Keratinocyte (primary cell): ENCODE results near the gene LDLRAD2.

ENCODE experiments used
- CTCF ChIP-seq, 3 experiments: IDR thresholded peaks in 1 of 3; conservative IDR thresholded peaks in 1 of 3; optimal IDR thresholded peaks in 1 of 3; 2 replicates in 2 of 3; 3 replicates in 1 of 3; pipeline versions ENCODE3 to v1.5.1; 2011; ENCODE audit warnings: low read length in 3 of 3, mild to moderate bottlenecking in 3 of 3, moderate library complexity in 2 of 3, control low read depth in 1 of 3, inconsistent platforms in 1 of 3; ENCODE audit not compliant: insufficient read depth in 2 of 3; ENCODE audit errors: extremely low read depth in 1 of 3
- EZH2 ChIP-seq: IDR thresholded peaks from one replicate; pipeline ENCODE4 v1.6.1; 2012; ENCODE audit warnings: inconsistent platforms, mild to moderate bottlenecking, low read length, moderate library complexity

- TF ChIP-seq CTCF (optimal IDR thresholded peaks at IDR 0.05 in 1 of 3, IDR thresholded peaks at IDR 0.05 in 1 of 3, conservative IDR thresholded peaks at IDR 0.05 in 1 of 3; ENCODE audit: extremely low read depth in 1 of 3, insufficient read depth in 2 of 3, low read length in 3 of 3) = no peak
- no peak for TF ChIP-seq EZH2
These were observed 12.1 kb downstream of the LDLRAD2 start for GRCh38 chr1:21823980-21824702.
